HG02798 (cell line): Measurements from ENCODE around the gene SMIM32.

Experiments used
- ATAC-seq: cut with Tn5 transposase; IDR thresholded peaks from one replicate; pipeline ENCODE4 v1.9.1; 2021; ENCODE audit warnings: mild to moderate bottlenecking; ENCODE audit not compliant: unreplicated experiment, poor library complexity

SMIM32 gene

GRCh38 chr5:136192526-136193321 lies at the start of gene SMIM32:
SMIM32 (minus strand) TSS chr5:136193162; CDS start chr5:136192524, 638 bp downstream.
- ATAC-seq: no peak

DNA sequence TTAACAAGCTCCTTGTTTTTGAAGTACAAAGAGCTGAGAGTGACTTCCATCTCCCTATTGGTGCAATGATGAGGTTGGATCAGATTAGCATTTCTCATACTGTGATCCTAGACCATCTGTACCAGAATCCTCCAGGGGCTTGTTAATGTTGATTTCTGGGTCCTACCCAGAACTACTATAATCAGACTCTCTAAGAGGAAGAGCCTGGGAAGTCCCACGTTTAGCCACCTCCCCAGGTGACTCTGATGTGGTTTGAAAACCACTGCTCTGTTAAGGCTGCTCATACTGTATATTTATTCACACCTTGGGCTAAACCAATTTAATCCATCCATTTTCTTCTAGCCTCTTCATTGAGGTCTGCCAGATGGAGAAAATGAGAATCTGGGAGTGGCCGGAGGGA lies 49.6 kb upstream of the SMIM32 start:
- ATAC-seq: peak; percentile 76

- peak; percentile 72 for ATAC-seq
Measured at GRCh38 chr5:136242136-136242535, 49.2 kb upstream of the SMIM32 start.

DNA sequence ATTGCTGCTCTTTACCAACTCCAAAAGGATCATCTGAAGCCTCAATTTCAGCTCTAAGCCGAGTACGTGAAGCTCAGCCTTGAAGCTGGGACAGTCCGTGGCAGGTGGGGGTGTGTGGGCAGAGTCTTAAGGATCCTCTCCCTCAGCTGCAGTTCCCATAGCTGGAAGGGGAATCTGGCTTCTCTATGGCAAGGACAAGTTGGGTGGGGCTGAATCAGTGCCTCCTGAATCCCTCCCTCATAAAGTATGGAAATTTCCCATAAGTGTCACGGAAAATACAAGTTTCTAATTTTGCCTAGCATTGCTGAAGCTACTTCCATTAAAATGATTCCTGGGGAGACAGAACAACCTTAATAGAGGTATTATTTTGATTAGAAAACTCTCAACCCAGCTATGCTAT lies 47.9 kb upstream of the SMIM32 start:
- ATAC-seq: no peak

- ATAC-seq: no peak
Measured at GRCh38 chr5:136236479-136237083, 43.6 kb upstream of the SMIM32 start.

GRCh38 chr5:136235321-136235720 lies 42.4 kb upstream of the SMIM32 start:
- ATAC-seq: no peak

DNA sequence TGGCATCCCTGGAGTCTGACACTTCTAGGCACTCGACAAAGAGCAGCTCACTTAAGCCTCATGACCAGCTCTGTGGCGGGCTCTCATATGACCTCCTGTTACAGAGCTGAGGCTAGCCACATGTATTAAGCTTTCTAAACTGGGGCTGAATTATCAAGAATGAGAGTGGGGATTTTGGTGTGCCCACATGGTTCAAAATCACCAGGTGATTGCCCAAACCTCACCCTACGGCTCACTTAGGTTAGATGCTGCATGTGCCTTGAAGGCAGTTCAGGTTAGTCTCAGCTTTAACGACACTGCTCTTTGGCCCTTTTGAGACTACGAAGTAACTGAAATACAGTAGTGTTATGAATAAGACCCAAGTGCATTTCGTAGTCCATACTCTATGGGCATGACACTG lies 39.4 kb upstream of the SMIM32 start:
- ATAC-seq: peak; percentile 71

GRCh38 chr5:136230176-136230575 lies 37.2 kb upstream of the SMIM32 start:
- no peak for ATAC-seq

DNA sequence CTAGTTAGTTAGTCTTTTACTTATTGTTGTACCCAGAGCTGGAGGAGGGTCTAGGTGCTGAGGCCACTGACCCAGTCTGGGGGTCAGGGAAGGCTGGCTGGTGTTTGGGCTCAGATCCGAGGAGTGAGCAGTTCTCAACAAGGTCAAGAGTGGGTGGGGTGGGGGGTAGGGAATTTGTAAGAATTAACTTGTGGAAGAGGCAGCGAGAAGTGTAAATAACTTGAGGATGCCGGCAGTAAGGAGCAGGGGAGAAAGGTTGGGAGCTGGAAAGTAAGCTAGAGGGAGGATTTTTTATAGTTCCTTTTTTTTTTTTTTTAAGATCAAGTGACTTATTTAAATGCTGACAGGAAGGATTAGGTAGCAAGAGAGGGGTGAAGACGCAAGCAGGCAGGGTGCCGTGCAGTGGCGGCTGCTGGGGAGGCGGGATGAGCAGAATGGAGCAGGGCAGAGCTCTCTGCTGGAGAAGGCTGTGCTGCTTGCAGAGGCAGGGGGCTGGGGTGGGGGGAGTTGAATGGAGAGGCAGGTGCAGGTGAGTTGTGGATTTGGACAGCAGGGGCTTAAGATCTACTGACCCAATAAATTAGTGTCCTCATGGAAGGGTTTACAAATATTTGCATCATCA lies 35.3 kb upstream of the SMIM32 start:
- ATAC-seq: no peak

DNA sequence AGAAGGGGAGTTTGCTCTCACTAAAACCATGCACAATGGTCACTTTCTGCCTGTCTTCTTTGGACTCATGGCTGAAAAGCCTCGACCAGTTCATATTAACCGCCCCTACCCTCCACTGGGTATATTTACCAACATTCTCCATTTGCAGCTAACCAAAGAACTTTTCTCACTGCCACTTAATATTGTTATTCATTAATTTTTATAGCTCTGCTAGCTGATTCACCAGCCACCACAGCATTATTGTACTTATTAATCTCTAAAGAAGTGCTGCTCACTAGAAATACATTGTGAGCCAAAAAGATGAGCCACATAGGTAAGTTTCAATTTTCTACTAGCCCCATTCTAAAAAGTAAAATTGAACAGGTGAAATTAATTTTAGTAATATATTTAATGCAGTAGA lies 33.4 kb upstream of the SMIM32 start:
- ATAC-seq: no peak

GRCh38 chr5:136225796-136226195 lies 32.8 kb upstream of the SMIM32 start:
- ATAC-seq: no peak

DNA sequence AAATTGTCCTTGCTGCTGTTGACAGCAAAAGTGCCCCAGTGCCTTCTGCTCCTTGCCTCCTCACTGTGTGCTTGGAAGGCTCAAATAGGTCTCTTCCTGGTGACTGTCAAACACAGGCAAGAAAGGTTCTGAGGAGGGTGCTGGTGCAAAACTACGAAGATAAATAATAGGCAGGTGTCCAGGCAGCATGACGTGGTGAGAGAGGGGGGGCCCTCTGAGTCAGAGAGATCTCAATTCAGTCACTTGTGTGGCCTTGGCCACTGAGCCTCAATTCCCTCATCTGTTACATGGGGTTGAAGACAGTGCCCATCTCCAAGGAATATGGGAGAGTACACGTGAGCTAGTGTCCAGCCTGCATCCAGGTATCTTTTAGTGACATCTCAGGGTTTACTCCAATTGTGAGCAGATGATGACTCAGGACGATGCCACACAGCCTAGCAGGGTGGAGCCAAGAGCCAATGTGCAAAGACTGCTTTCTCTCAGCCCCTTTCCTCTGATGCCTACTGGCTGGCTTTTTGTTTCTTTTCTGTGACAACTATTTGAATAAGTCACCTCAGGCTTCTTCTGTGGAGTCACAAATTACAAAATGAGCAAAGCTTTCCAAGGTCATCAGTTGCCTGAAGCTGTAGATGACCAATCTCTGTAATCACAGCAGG lies 29.7 kb upstream of the SMIM32 start:
- ATAC-seq: no peak

DNA sequence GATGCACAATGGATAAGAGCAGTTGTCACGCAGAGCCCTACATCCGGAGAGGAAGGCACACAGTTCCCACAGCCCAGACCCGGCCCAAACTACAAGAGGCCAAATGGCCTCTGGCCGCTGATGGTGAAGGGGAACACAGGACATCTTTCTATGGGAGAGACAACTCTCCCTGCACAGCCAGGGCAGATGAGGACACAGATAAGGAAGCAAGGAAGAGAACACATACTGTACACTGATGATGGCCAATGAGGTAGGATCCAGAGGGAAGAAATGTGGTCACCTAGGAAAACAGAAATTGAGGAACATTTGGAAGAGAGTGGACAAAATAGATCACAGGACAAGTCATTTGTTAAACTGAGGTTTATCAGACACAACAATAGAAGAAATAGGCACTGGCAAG lies 28.4 kb upstream of the SMIM32 start:
- ATAC-seq: no peak

DNA sequence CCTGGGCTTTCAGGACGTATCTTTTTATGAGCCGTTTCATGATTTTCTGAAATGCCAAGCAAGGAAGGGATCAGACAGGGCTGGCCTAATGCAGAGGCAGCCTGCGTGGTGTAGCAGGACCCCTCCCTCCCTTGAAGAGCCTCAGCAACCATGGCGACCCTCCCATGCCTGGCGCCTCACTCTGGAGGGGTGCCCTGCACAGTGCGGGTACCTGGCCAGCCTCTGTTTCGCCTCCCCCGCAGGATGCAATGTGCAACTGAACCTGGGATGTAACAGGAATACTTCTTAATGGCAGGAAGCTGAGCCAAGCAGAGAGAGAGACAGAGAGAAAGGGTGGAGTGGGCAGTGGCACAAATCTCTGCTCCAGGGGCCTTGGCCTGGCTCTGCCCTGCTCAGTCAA lies 23.3 kb upstream of the SMIM32 start:
- no peak for ATAC-seq

DNA sequence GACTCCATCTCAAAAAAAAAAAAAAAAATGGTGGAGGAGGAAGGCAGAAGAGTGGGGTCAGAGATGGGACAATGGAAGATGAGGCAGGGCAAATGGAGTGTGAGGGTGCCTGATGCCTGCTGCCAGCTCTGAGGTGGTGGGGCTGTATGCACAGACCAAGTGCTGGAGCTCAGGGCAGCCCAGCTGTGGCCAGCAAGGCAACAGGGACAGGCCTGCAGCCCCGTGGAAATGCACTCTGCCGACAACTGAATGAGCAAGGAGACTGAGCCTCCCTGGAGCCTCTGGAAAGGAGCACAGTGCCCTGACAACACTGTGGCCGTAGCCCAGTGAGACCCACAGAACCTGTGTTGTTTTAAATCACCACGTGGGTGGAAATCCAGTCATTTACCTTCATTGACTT lies 22.9 kb upstream of the SMIM32 start:
- no peak for ATAC-seq

GRCh38 chr5:136213919-136214493 lies 21.0 kb upstream of the SMIM32 start:
- ATAC-seq: no peak

- ATAC-seq: peak; percentile 65
Measured at GRCh38 chr5:136212252-136212721, 19.3 kb upstream of the SMIM32 start.

GRCh38 chr5:136211282-136212040 lies 18.5 kb upstream of the SMIM32 start:
- ATAC-seq: no peak

GRCh38 chr5:136210259-136210658 lies 17.3 kb upstream of the SMIM32 start:
- no peak for ATAC-seq
